ENCODE results near the gene YOD1. TPM values are rescaled to one million over a fixed set of nuclear protein-coding genes. Genes with fewer than 3 reads are reported as not detected.

The YOD1 gene
- total RNA-seq, 1 donor from 2014 or later = 15.3 TPM

DNA sequence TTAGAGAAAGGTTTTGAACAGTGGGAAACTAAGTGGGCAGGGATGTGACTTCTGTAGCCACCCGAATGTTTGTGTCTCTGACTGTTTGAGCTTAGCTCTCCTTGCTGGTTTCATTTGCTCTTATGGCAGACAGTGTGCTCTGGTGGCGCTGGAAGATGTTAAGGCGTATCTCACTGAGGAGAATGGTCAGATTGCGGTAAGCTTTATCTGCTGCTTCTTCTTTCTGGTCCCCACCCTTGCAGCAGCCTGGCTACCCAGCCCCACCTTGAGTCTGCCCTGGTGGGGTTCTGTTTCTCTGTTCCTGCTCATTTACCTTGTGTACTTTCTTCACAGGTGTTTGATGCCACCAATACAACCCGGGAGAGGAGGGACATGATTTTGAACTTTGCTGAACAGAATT is 12.0 kb upstream of the YOD1 start:
- no peaks in the 10 kb centered on the region for H3K27me3 ChIP-seq (ENCODE audit: control insufficient read depth, insufficient read depth, low read length)
- no peak for DNase-seq (ENCODE audit: low read depth)
- no peak for FAIRE-seq
- H3K4me3 ChIP-seq (ENCODE audit: low read depth, low read length) = no peak overlapping the region
- TF ChIP-seq CTCF (IDR thresholded peaks at IDR 0.05; ENCODE audit: insufficient read depth, low read length, severe bottlenecking) = no peak
- H3K36me3 ChIP-seq (ENCODE audit: control insufficient read depth, insufficient read depth, low read length) = peaks cover 13% of the 10 kb centered on the region

DNA sequence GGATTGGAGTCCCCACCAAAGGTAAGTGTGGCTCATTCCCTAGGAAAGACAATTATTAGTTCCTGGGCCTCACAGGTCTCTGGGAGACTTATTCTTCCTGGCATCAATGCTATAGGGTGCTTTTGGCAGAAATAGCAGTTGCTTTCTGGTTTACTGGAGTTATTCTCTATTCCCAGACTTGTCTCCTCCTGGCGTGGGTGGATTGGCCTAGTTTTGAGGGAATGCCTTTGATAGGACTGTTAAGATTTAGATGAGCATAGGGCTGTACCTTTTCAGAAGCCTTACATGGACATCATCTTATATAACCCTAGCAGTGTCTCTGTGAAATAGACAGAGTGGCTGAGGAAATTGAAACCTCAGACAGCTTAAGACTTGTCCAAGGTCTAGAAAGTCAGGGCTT is 11.1 kb upstream of the YOD1 start:
- TF ChIP-seq CTCF (IDR thresholded peaks at IDR 0.05; ENCODE audit: insufficient read depth, low read length, severe bottlenecking) = no peak
- DNase-seq (ENCODE audit: low read depth) (no peak), FAIRE-seq (no peak)
- peaks cover 13% of the 10 kb centered on the region for H3K36me3 ChIP-seq (ENCODE audit: control insufficient read depth, insufficient read depth, low read length)
- no peaks in the 10 kb centered on the region for H3K27me3 ChIP-seq (ENCODE audit: control insufficient read depth, insufficient read depth, low read length)
- H3K4me3 ChIP-seq (ENCODE audit: low read depth, low read length) = no peak overlapping the region

GRCh38 chr1:207060596-207060995 is 9.6 kb upstream of the YOD1 start:
- Histone ChIP-seq H3K36me3 (ENCODE audit: control insufficient read depth, insufficient read depth, low read length) (peaks cover 11% of the 10 kb centered on the region), H3K27me3 (ENCODE audit: control insufficient read depth, insufficient read depth, low read length) (no peaks in the 10 kb centered on the region), H3K4me3 (ENCODE audit: low read depth, low read length) (no peak overlapping the region)
- no peak for DNase-seq (ENCODE audit: low read depth)
- no peak for TF ChIP-seq CTCF (IDR thresholded peaks at IDR 0.05; ENCODE audit: insufficient read depth, low read length, severe bottlenecking)
- no peak for FAIRE-seq

GRCh38 chr1:207059881-207060280 is 8.9 kb upstream of the YOD1 start:
- H3K36me3 ChIP-seq (ENCODE audit: control insufficient read depth, insufficient read depth, low read length) = peaks cover 11% of the 10 kb centered on the region
- no peak for FAIRE-seq
- no peaks in the 10 kb centered on the region for H3K27me3 ChIP-seq (ENCODE audit: control insufficient read depth, insufficient read depth, low read length)
- H3K4me3 ChIP-seq (ENCODE audit: low read depth, low read length) = no peak overlapping the region
- TF ChIP-seq CTCF (IDR thresholded peaks at IDR 0.05; ENCODE audit: insufficient read depth, low read length, severe bottlenecking) = no peak
- DNase-seq (ENCODE audit: low read depth) = no peak

- Histone ChIP-seq H3K4me3 (ENCODE audit: low read depth, low read length) (no peak overlapping the region), H3K36me3 (ENCODE audit: control insufficient read depth, insufficient read depth, low read length) (peaks cover 9% of the 10 kb centered on the region), H3K27me3 (ENCODE audit: control insufficient read depth, insufficient read depth, low read length) (no peaks in the 10 kb centered on the region)
- FAIRE-seq = no peak
- DNase-seq (ENCODE audit: low read depth) = no peak
- no peak for TF ChIP-seq CTCF (IDR thresholded peaks at IDR 0.05; ENCODE audit: insufficient read depth, low read length, severe bottlenecking)
These were observed 8.2 kb upstream of the YOD1 start for GRCh38 chr1:207058878-207059867.
